Fibroblast of skin of left biceps (primary cell): ENCODE data around the gene LRRC8A.
"Not testable (repeated sequence)": the region's sequence is repeated elsewhere in the genome, so short reads cannot be mapped to it uniquely, and the experiment has no call there.

Experiments used
- DNase-seq, 2 experiments: peaks; one replicate each; pipeline ENCODE4 v3.0.0-alpha.2; 2013; ENCODE audit warnings: low read depth in 2 of 2

The LRRC8A gene

GRCh38 chr9:128921881-128922763 lies 40.2 kb downstream of the LRRC8A start:
- no peak for DNase-seq

- DNase-seq: no peak
Observed at GRCh38 chr9:128923493-128923883, 41.6 kb downstream of the LRRC8A start.

- DNase-seq: no peak
Observed at GRCh38 chr9:128927731-128928411, 45.9 kb downstream of the LRRC8A start.

- no peak for DNase-seq
Observed at GRCh38 chr9:128928624-128929023, 46.7 kb downstream of the LRRC8A start.

GRCh38 chr9:128929560-128929959 lies 47.6 kb downstream of the LRRC8A start:
- no peak for DNase-seq

- DNase-seq: no peak
Observed at GRCh38 chr9:128933731-128934130, 51.8 kb downstream of the LRRC8A start.

- DNase-seq: no peak
Observed at GRCh38 chr9:128936171-128936865, 54.4 kb downstream of the LRRC8A start.

GRCh38 chr9:128937310-128938165 lies 55.6 kb downstream of the LRRC8A start:
- DNase-seq: no peak

- no peak for DNase-seq
Observed at GRCh38 chr9:128940271-128940921, 58.5 kb downstream of the LRRC8A start.

GRCh38 chr9:128940946-128941755 lies 59.2 kb downstream of the LRRC8A start:
- DNase-seq: no peak

GRCh38 chr9:128943832-128944620 lies 62.1 kb downstream of the LRRC8A start:
- DNase-seq: no peak

- not testable (repeated sequence) for DNase-seq
Observed at GRCh38 chr9:128944966-128945365, 63.0 kb downstream of the LRRC8A start.

- DNase-seq: no peak
Observed at GRCh38 chr9:128945798-128946501, 64.0 kb downstream of the LRRC8A start.

GRCh38 chr9:128946571-128947276 lies 64.8 kb downstream of the LRRC8A start:
- DNase-seq: no peak

- DNase-seq: no peak
Observed at GRCh38 chr9:128947277-128947526, 65.3 kb downstream of the LRRC8A start.

- peak; percentile 68 to 80 for DNase-seq
Observed at GRCh38 chr9:128947527-128948301, 65.8 kb downstream of the LRRC8A start, which contains the start of the genes DOLK and NUP188. Gene DOLK, minus strand, starts transcription at chr9:128947603. Its CDS starts 300 bp downstream, at chr9:128947303. Gene NUP188, plus strand, starts transcription at chr9:128947699. Its CDS starts 21 bp downstream, at chr9:128947720.

GRCh38 chr9:128961403-128961802 lies 79.5 kb downstream of the LRRC8A start:
- not testable (repeated sequence) for DNase-seq
